Stimulated activated naive CD8-positive, alpha-beta T cell treated with anti-CD3 and anti-CD28 coated beads, Interleukin-15, Interleukin-2, amounts not matched to agents 100 U/mL and 50 U/mL, for 24 hours (primary cell): Measurements from ENCODE around the gene ADCY4.

Experiments
- ATAC-seq: fragments of 150-1000 bp; cut with Tn5 transposase; one replicate; pipeline ENCODE4 v1.10.0; 2021
- DNase-seq: peaks from one replicate; pipeline ENCODE4 v3.0.0; 2021

ADCY4 gene

GRCh38 chr14:24315807-24316596 lies 18.9 kb downstream of the ADCY4 start:
- ATAC-seq (no peak), DNase-seq (no peak)

- DNase-seq (no peak), ATAC-seq (no peak)
Observed at GRCh38 chr14:24315243-24315806, 19.5 kb downstream of the ADCY4 start.

GRCh38 chr14:24314377-24315193 lies 20.3 kb downstream of the ADCY4 start:
- DNase-seq (no peak), ATAC-seq (no peak)

- no peak for DNase-seq
Observed at GRCh38 chr14:24313913-24314312, 21.0 kb downstream of the ADCY4 start.

GRCh38 chr14:24312736-24313507 lies 21.9 kb downstream of the ADCY4 start:
- DNase-seq (peak; percentile 35), ATAC-seq (no peak)

More at GRCh38 chr14:24313913-24314312, 21.0 kb downstream of the ADCY4 start:
- no peak for ATAC-seq

GRCh38 chr14:24311837-24312615 lies 22.8 kb downstream of the ADCY4 start:
- DNase-seq (no peak), ATAC-seq (no peak)

- peak; percentile 71 for DNase-seq
- ATAC-seq: peak; percentile 80
Observed at GRCh38 chr14:24310646-24311604, 23.9 kb downstream of the ADCY4 start, which contains the start of gene LTB4R. Gene LTB4R (plus strand): TSS chr14:24311502. CDS start chr14:24315652, 4,150 bp downstream.

GRCh38 chr14:24310265-24310645 lies 24.6 kb downstream of the ADCY4 start:
- DNase-seq: peak; percentile 10
- ATAC-seq: no peak

GRCh38 chr14:24309538-24310264 lies 25.2 kb downstream of the ADCY4 start, which contains the start of gene LTB4R2:
Gene LTB4R2 (plus strand): TSS chr14:24310140. CDS start chr14:24310665, 525 bp downstream.
- no peak for DNase-seq
- ATAC-seq: no peak

- ATAC-seq: no peak
- no peak for DNase-seq
Observed at GRCh38 chr14:24308342-24309124, 26.3 kb downstream of the ADCY4 start.

GRCh38 chr14:24307575-24308341 lies 27.1 kb downstream of the ADCY4 start, which contains the start of gene CIDEB:
Gene CIDEB (minus strand): TSS chr14:24307977. CDS start chr14:24307858, 119 bp downstream.
- ATAC-seq (peak; percentile 17), DNase-seq (peak; percentile 69)

- ATAC-seq (no peak), DNase-seq (no peak)
Observed at GRCh38 chr14:24307156-24307574, 27.7 kb downstream of the ADCY4 start.

- ATAC-seq (no peak), DNase-seq (no peak)
Observed at GRCh38 chr14:24304019-24304387, 30.9 kb downstream of the ADCY4 start.

- no peak for DNase-seq
- no peak for ATAC-seq
Observed at GRCh38 chr14:24300326-24300980, 34.4 kb downstream of the ADCY4 start.

- ATAC-seq (peak; percentile 78), DNase-seq (peak; percentile 96)
Observed at GRCh38 chr14:24299255-24300191, 35.3 kb downstream of the ADCY4 start, which contains the start of the genes DHRS1 and NOP9. Gene DHRS1 (minus strand): TSS chr14:24299780. CDS start chr14:24299106, 674 bp downstream. Gene NOP9 (plus strand): TSS chr14:24299850. CDS start chr14:24299955, 105 bp downstream.

GRCh38 chr14:24298892-24299254 lies 36.0 kb downstream of the ADCY4 start:
- ATAC-seq (no peak), DNase-seq (no peak)
